HepG2 (cell line): ENCODE measurements around the gene MIB1. TPM values are rescaled to one million over a fixed set of nuclear protein-coding genes. Genes with fewer than 3 reads are reported as not detected.
"Not testable (repeated sequence)": the region's sequence is repeated elsewhere in the genome, so short reads cannot be mapped to it uniquely, and the experiment has no call there.

ENCODE experiments used
- ATAC-seq: fragments of 200-7000 bp; cut with Tn5 transposase; 3 replicates; pipeline ENCODE4 v1.9.1; 2020; ENCODE audit warnings: mild to moderate bottlenecking, moderate library complexity
- BruUV-seq: library from RNA; stranded (reverse); fragments of 400-500 nt; replicated peaks from 2 replicates; lab custom pipeline; 2021; lab: Mats Ljungman, UMichigan
- CTCF ChIA-PET: fragments of 300-600 bp; formaldehyde crosslinking; extraction: SDS; loops from one replicate; lab custom pipeline; 2021; ENCODE audit warnings: low total read pairs, inconsistent platforms, low intra/inter-chr PET ratio; lab: Yijun Ruan, JAX
- POLR2A ChIA-PET: fragments of 350-600 bp; sonication (Branson Sonifier 250); formaldehyde crosslinking; loops from one replicate; lab custom pipeline; 2020; ENCODE audit warnings: antibody characterized with exemption, inconsistent platforms; lab: Yijun Ruan, JAX
- DNase-seq: peaks from one replicate; pipeline ENCODE4 v3.0.0-alpha.2; 2015; ENCODE audit warnings: low spot score
- FAIRE-seq: peaks from 3 replicates; lab custom pipeline; 2011; peaks lifted over from hg19 to GRCh38; lab: Jason Lieb, UNC
- H2AFZ ChIP-seq: one replicate; pipeline ENCODE4 v1.6.1; 2011; ENCODE audit warnings: low read length, inconsistent platforms
- H3K27ac ChIP-seq: fragments of 300-600 bp; 3 replicates; pipeline ENCODE4 v1.8.0; 2011; ENCODE audit warnings: mixed run types, mild to moderate bottlenecking, mixed read lengths, low read length, inconsistent platforms; ENCODE audit not compliant: insufficient read depth; ENCODE audit errors: extremely low read length
- H3K27me3 ChIP-seq, 2 experiments: fragments of 200-600 bp in 1 of 2; 2 replicates in 1 of 2; 3 replicates in 1 of 2; pipeline versions ENCODE4 v1.6.0 to v1.8.0; 2011; ENCODE audit warnings: low read length in 2 of 2, mild to moderate bottlenecking in 2 of 2, moderate library complexity in 2 of 2, inconsistent platforms in 1 of 2; ENCODE audit not compliant: insufficient read depth in 2 of 2, control insufficient read depth in 1 of 2
- H3K36me3 ChIP-seq, 2 experiments: fragments of 200-600 bp in 1 of 2; replicated peaks in 1 of 2; 2 replicates in 1 of 2; 3 replicates in 1 of 2; pipeline versions ENCODE4 v1.5.1 to v1.8.0; 2011; ENCODE audit warnings: low read length in 2 of 2, inconsistent platforms in 1 of 2; ENCODE audit not compliant: insufficient read depth in 2 of 2, control insufficient read depth in 1 of 2
- H3K4me1 ChIP-seq: 2 replicates; pipeline ENCODE4 v1.5.1; 2012; ENCODE audit warnings: low read length, inconsistent platforms; ENCODE audit not compliant: insufficient read depth
- H3K4me2 ChIP-seq: 2 replicates; pipeline ENCODE4 v1.6.0; 2011; ENCODE audit warnings: low read depth, low read length, inconsistent platforms
- H3K4me3 ChIP-seq, 3 experiments: fragments of 200-600 bp in 1 of 3; sonication (generic), shearing (Covaris generic) in 1 of 3; replicated peaks in 1 of 3; 2 replicates each; pipeline ENCODE4 v1.5.1; 2011 to 2016; ENCODE audit warnings: low read length in 3 of 3, inconsistent platforms in 2 of 3, low read depth in 2 of 3, mild to moderate bottlenecking in 2 of 3, control low read depth in 1 of 3, mixed read lengths in 1 of 3; ENCODE audit not compliant: insufficient read depth in 1 of 3
- H3K79me2 ChIP-seq: one replicate; pipeline ENCODE4 v1.6.1; 2011; ENCODE audit warnings: low read length, inconsistent platforms; ENCODE audit not compliant: insufficient read depth
- H3K9ac ChIP-seq: 2 replicates; pipeline ENCODE4 v1.6.0; 2011; ENCODE audit warnings: mild to moderate bottlenecking, low read depth, low read length, inconsistent platforms; ENCODE audit not compliant: insufficient read depth
- H3K9me3 ChIP-seq: 2 replicates; pipeline ENCODE4 v1.5.1; 2012; ENCODE audit warnings: mild to moderate bottlenecking, low read length
- H4K20me1 ChIP-seq: 2 replicates; pipeline ENCODE4 v1.6.0; 2011; ENCODE audit warnings: inconsistent platforms, mild to moderate bottlenecking, low read length, moderate library complexity; ENCODE audit not compliant: insufficient read depth
- FOXK2 ChIP-seq: fragments of 450-650 bp; IDR thresholded peaks from 2 replicates; pipeline ENCODE4 v1.6.1; 2016
- GATAD2A ChIP-seq: IDR thresholded peaks from 2 replicates; pipeline ENCODE4 v1.6.1; 2016
- KLF12 ChIP-seq: sonication (generic); formaldehyde crosslinking; IDR thresholded peaks from 2 replicates; pipeline ENCODE4 v1.4.0; 2020; ENCODE audit warnings: missing genetic modification reagents, borderline replicate concordance
- MED1 ChIP-seq: sonication (generic); formaldehyde crosslinking; IDR thresholded peaks from 2 replicates; pipeline ENCODE4 v1.4.0; 2020; ENCODE audit warnings: missing genetic modification reagents
- NFATC3 ChIP-seq: sonication (generic); formaldehyde crosslinking; IDR thresholded peaks from 2 replicates; pipeline ENCODE4 v1.5.1; 2020; ENCODE audit warnings: mild to moderate bottlenecking, missing genetic modification reagents
- ZBTB1 ChIP-seq: sonication (generic); formaldehyde crosslinking; IDR thresholded peaks from 2 replicates; pipeline ENCODE4 v1.4.0; 2020; ENCODE audit warnings: missing genetic modification reagents, borderline replicate concordance
- ZNF3 ChIP-seq: IDR thresholded peaks from 2 replicates; pipeline ENCODE4 v1.7.0; 2017; ENCODE audit warnings: inconsistent platforms
- ZNF770 ChIP-seq: sonication (generic); formaldehyde crosslinking; IDR thresholded peaks from 2 replicates; pipeline ENCODE4 v1.5.0; 2020; ENCODE audit warnings: mild to moderate bottlenecking, missing genetic modification reagents
- ZNF839 ChIP-seq: sonication (generic); formaldehyde crosslinking; IDR thresholded peaks from 2 replicates; pipeline ENCODE4 v1.4.0; 2020; ENCODE audit warnings: missing genetic modification reagents, mild to moderate bottlenecking, borderline replicate concordance
- ZSCAN25 ChIP-seq: sonication (generic); formaldehyde crosslinking; IDR thresholded peaks from 2 replicates; pipeline ENCODE4 v1.8.0; 2022; ENCODE audit warnings: mild to moderate bottlenecking, missing genetic modification reagents
- WGBS: methylation state at CpG from one replicate; pipeline ENCODE4 v1.1.6; 2017; ENCODE audit warnings: low lambda C conversion rate; 5-methylcytosine and 5-hydroxymethylcytosine counted together
- in situ Hi-C: cut with HindIII; loops from 2 replicates; pipeline ENCODE4 v1.10.0; 2017; ENCODE audit warnings: low pct_unique_long_range_greater_than_20kb; ENCODE audit not compliant: extremely low pct_ligation_motif_present
- intact Hi-C: fragments of 100-400 bp; cut with micrococcal nuclease; formaldehyde crosslinking; loops from one replicate; pipeline ENCODE4 v1.10.0; 2022; ENCODE audit not compliant: unreplicated experiment
- polyA plus RNA-seq, 8 experiments: library from polyadenylated mRNA; depleted of rRNA in 3 of 8; stranded (reverse) in 7 of 8; unstranded in 1 of 8; fragments of >200 nt; fragmentation: Illumina TruSeq in 4 of 8; extraction: Trizol in 4 of 8; gene quantifications; 2 replicates each; pipeline versions ENCODE4 v1.2.1 to v1.2.3, GENCODE V29; 2011 to 2016; ENCODE audit warnings: low read depth in 4 of 8, missing spikeins in 1 of 8, mixed read lengths in 1 of 8; ENCODE audit not compliant: insufficient read depth in 1 of 8
- total RNA-seq, 5 experiments: library from RNA; depleted of rRNA; stranded (reverse); fragments of >200 nt; fragmentation: Illumina TruSeq; extraction: Trizol; gene quantifications; 2 replicates each; pipeline ENCODE4 v1.2.3, GENCODE V29; 2016; ENCODE audit warnings: low read depth in 1 of 5
- TF ChIP-seq, protein P1 (sequence below): sonication (generic); formaldehyde crosslinking; IDR thresholded peaks from 2 replicates; pipeline ENCODE4 v1.8.0; 2022; ENCODE audit warnings: missing genetic modification reagents, mild to moderate bottlenecking, inconsistent platforms, borderline replicate concordance

The MIB1 gene
- total and polyA plus RNA-seq, 2 of the 13 experiments (the other 11 are each of a cell fraction or from before 2014, with no cell fraction given) = 12.0 to 47.0 TPM

- TF ChIP-seq MED1 = peak; percentile 64
These were observed 5.1 kb upstream of the MIB1 start (continued) for GRCh38 chr18:21735452-21736015.

GRCh38 chr18:21736926-21737325 lies 3.7 kb upstream of the MIB1 start:
- in situ Hi-C loops, H3K27me3 ChIP-seq, H3K4me2 ChIP-seq, H3K9ac ChIP-seq, BruUV-seq, ATAC-seq, H3K36me3 ChIP-seq, intact Hi-C loops, H3K4me3 ChIP-seq, FAIRE-seq, H3K27ac ChIP-seq, H2AFZ ChIP-seq, DNase-seq, H4K20me1 ChIP-seq, H3K9me3 ChIP-seq, H3K79me2 ChIP-seq, CTCF ChIA-PET: not testable (repeated sequence)
- WGBS = 83% methylated on average over 4 of the region's 4 CpGs
- peaks cover 36% of the 10 kb centered on the region for H3K4me1 ChIP-seq
- POLR2A ChIA-PET = interaction anchor here (1.4 kb wide), 1 partner anchor 137 kb away, joined by 4 read pairs; the partner anchor contains the start of gene ESCO1

DNA sequence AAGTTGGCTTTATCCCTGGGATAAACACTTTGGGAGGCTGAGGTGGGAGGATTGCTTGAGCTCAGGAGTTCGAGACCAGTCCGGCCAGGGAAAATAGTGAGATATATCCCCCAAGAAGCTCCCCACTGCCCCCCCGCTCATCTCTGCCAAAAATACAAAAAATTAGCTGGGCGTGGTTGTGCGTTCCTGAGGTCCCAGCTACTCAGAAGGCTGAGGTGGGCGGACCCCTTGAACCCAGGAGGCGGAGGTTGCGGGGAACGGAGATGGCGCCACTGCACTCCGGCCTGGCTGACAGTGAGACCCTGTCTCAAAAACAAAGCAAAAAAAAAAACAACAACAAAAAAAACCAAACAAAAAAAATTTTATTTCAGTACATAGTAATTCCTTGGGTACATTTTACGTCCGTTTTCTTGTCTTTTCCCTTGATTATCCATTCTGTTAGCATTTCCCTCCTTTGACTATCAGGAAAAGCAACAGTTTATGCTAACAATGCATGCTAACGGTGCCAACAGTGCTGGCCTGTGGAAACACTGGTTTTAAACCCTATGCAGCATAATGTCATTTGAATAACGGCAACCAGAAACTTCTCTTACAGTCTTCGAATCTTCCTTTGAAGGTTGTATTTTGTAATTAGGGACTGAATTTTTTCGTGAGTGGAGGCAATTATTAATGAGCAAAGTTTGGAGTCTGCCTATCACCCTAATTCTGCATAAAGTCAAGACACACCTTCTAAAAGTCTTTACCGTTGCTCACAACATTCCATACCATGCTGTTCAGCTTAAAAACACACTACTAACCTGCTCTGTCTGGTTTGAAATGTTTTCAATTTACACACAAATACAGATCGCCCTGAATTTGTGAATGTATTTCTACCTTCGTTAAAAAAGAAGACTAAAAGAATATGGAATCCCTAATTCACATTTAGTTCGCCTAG lies 721 bp upstream of the MIB1 start:
- in situ Hi-C loops = no loop called here
- Histone ChIP-seq H3K27me3 (no peaks in the 10 kb centered on the region), H4K20me1 (peaks cover 13% of the 10 kb centered on the region), H3K27ac (peak overlapping the region; percentile 97), H3K4me1 (peaks cover 47% of the 10 kb centered on the region), H3K9ac (peak overlapping the region; percentile 65), H3K79me2 (peaks cover 35% of the 10 kb centered on the region), H2AFZ (peak overlapping the region; percentile 87), H3K9me3 (no peaks in the 10 kb centered on the region), H3K36me3 (no peaks in the 10 kb centered on the region), H3K4me3 (peak overlapping the region; percentile 31 to 94 (median 93); a peak in 5 of 6 replicates), H3K4me2 (peak overlapping the region; percentile 94)
- ChIA-PET POLR2A (interaction anchor here (0.6 to 2.3 kb wide), 20 partner anchors 8 to 142 kb away, joined by 3 to 17 read pairs (median 4); partner anchors contain the start of genes ABHD3, ESCO1 and SNRPD1), CTCF (no interaction called here)
- intact Hi-C loops = loop anchor here (2.0 to 5.0 kb wide), 4 partner anchors 35 to 128 kb away; partner anchors contain the start of genes ABHD3 and SNRPD1
- DNase-seq (no peak), ATAC-seq (peak; percentile 28), FAIRE-seq (no peak)
- 33% methylated on average over 21 of the region's 21 CpGs for WGBS
- BruUV-seq = TSS peak; percentile 87
- TF ChIP-seq ZNF770 (CRISPR knock-in tag) (peak; percentile 47; the same call in 1 of the 2 replicates), ZBTB1 (no peak), ZSCAN25 (CRISPR knock-in tag) (no peak), GATAD2A (CRISPR knock-in tag) (no peak), KLF12 (CRISPR knock-in tag) (no peak), NFATC3 (CRISPR knock-in tag) (no peak), ZNF839 (CRISPR knock-in tag) (no peak), FOXK2 (no peak), ZNF3 (CRISPR knock-in tag) (peak; percentile 82)
- TF ChIP-seq, protein P1, sequence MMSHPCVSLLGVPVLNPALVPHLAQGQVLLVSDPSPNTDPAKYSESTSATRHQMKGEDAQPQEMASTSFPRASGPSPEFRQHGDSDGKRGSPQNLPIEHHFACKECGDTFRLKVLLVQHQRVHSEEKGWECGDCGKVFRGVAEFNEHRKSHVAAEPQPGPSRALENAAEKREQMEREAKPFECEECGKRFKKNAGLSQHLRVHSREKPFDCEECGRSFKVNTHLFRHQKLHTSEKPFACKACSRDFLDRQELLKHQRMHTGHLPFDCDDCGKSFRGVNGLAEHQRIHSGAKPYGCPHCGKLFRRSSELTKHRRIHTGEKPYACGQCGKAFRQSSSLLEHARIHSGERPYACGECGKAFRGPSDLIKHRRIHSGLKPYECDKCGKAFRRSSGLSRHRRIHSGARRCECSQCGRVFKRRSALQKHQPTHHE (CRISPR knock-in tag) = no peak
